Measurements from ENCODE around the gene ABCG8. TPM values are rescaled to one million over a fixed set of nuclear protein-coding genes. Genes with fewer than 3 reads are reported as not detected.

The ABCG8 gene
- total RNA-seq, 3 donors from 2014 or later (not counting 1 experiment from before 2014, with no cell fraction given): not detected

DNA sequence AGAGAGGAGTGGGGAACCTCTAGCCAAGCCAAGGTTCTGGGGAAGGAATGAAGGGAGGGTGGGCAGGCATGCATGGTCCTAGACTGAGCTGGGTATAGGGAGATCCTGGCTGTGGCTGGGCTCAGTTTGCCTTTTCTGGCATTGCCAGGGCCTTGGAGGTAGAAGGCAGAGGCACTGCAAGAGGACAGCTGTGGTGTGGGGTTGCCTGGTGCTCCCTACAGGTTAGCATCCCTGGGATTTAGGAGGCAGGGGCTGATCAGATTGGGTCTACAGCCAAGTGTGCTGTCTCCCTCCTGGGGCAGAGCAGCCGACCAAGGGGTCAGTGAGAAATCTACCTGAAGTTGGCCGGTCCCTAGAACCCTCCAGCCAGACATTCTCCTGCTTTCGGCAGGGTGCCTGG, 15.9 kb downstream of the ABCG8 start:
- H3K4me3 ChIP-seq (ENCODE audit: low read length): no peak overlapping the region
- no peaks in the 10 kb centered on the region for H3K4me1 ChIP-seq (ENCODE audit: control insufficient read depth, insufficient read depth, low read length)
- DNase-seq (no peak), ATAC-seq (no peak)
- Mint-ChIP-seq H3K36me3 (no peaks in the 10 kb centered on the region), H3K27ac (no peak overlapping the region), H3K4me1 (no peaks in the 10 kb centered on the region), H3K27me3 (ENCODE audit: low read depth in 2 of 2) (peaks cover 30 to 48% of the 10 kb centered on the region in 2 donors), H3K4me3 (no peak overlapping the region), H3K9me3 (no peaks in the 10 kb centered on the region)
- no peak overlapping the region for H3K27ac ChIP-seq (ENCODE audit: low read length)
- H3K9me3 ChIP-seq (ENCODE audit: control insufficient read depth, insufficient read depth, low read length): no peaks in the 10 kb centered on the region
- intact Hi-C loops (cut with micrococcal nuclease): no loop called here
- 91% methylated on average over 3 of the region's 3 CpGs for WGBS (ENCODE audit: insufficient coverage)
- H3K36me3 ChIP-seq (ENCODE audit: control insufficient read depth, insufficient read depth, low read length): no peaks in the 10 kb centered on the region
- no peaks in the 10 kb centered on the region for H3K27me3 ChIP-seq (ENCODE audit: control insufficient read depth, insufficient read depth, low read length)
- TF ChIP-seq, protein P1, sequence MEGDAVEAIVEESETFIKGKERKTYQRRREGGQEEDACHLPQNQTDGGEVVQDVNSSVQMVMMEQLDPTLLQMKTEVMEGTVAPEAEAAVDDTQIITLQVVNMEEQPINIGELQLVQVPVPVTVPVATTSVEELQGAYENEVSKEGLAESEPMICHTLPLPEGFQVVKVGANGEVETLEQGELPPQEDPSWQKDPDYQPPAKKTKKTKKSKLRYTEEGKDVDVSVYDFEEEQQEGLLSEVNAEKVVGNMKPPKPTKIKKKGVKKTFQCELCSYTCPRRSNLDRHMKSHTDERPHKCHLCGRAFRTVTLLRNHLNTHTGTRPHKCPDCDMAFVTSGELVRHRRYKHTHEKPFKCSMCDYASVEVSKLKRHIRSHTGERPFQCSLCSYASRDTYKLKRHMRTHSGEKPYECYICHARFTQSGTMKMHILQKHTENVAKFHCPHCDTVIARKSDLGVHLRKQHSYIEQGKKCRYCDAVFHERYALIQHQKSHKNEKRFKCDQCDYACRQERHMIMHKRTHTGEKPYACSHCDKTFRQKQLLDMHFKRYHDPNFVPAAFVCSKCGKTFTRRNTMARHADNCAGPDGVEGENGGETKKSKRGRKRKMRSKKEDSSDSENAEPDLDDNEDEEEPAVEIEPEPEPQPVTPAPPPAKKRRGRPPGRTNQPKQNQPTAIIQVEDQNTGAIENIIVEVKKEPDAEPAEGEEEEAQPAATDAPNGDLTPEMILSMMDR (IDR thresholded peaks at IDR 0.05): no peak

DNA sequence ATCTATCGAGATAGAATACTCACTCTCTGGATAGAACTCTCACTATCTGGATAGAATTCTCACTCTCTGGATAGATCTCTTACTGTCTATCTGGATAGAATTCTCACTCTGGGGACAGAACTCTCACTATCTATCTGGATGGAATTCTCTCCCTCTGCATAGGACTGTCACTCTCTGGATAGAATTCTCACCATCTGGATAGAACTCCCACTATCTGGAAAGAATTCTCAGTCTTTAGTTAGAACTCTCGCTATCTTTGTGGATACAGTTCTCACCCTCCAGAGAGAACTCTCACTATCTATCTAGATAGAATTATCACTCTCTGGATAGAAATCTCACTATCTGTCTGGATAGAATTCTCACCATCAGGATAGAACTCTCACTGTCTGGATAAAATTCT, 16.5 kb downstream of the ABCG8 start:
- no peak overlapping the region for H3K4me3 ChIP-seq (ENCODE audit: low read length)
- Mint-ChIP-seq H3K9me3 (no peaks in the 10 kb centered on the region), H3K27me3 (ENCODE audit: low read depth in 2 of 2) (peaks cover 33 to 54% of the 10 kb centered on the region in 2 donors), H3K4me1 (no peaks in the 10 kb centered on the region), H3K36me3 (no peaks in the 10 kb centered on the region), H3K27ac (no peak overlapping the region), H3K4me3 (no peak overlapping the region)
- intact Hi-C loops (cut with micrococcal nuclease): no loop called here
- no peaks in the 10 kb centered on the region for H3K9me3 ChIP-seq (ENCODE audit: control insufficient read depth, insufficient read depth, low read length)
- H3K27me3 ChIP-seq (ENCODE audit: control insufficient read depth, insufficient read depth, low read length): no peaks in the 10 kb centered on the region
- H3K4me1 ChIP-seq (ENCODE audit: control insufficient read depth, insufficient read depth, low read length): no peaks in the 10 kb centered on the region
- 97% methylated on average over 2 of the region's 2 CpGs for WGBS (ENCODE audit: insufficient coverage)
- DNase-seq: no peak
- no peak for ATAC-seq
- H3K27ac ChIP-seq (ENCODE audit: low read length): no peak overlapping the region
- no peaks in the 10 kb centered on the region for H3K36me3 ChIP-seq (ENCODE audit: control insufficient read depth, insufficient read depth, low read length)
- TF ChIP-seq, protein P1 (IDR thresholded peaks at IDR 0.05): no peak

DNA sequence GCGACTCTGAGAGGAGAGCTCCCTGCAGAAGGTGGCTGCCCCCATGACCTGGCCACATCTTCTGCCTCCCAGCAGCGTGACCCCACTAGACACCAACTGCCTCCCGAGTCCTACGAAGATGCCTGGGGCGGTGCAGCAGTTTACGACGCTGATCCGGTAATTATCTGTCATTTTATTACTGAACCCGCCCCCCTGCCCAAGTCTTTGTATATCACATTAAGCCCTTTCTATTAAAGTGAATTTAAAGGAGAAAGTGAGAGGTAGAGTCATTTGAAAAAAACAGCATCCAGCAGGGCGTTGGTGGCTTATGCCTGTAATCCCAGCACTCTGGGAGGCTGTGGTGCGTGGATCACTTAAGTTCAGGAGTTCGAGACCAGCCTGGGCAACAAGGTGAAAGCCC, 33.4 kb downstream of the ABCG8 start:
- WGBS (ENCODE audit: insufficient coverage): 83% methylated on average over 12 of the region's 12 CpGs
- Histone ChIP-seq H3K27ac (ENCODE audit: low read length) (no peak overlapping the region), H3K36me3 (ENCODE audit: control insufficient read depth, insufficient read depth, low read length) (no peaks in the 10 kb centered on the region), H3K9me3 (ENCODE audit: control insufficient read depth, insufficient read depth, low read length) (no peaks in the 10 kb centered on the region), H3K27me3 (ENCODE audit: control insufficient read depth, insufficient read depth, low read length) (no peaks in the 10 kb centered on the region), H3K4me3 (ENCODE audit: low read length) (no peak overlapping the region), H3K4me1 (ENCODE audit: control insufficient read depth, insufficient read depth, low read length) (no peaks in the 10 kb centered on the region)
- no peaks in the 10 kb centered on the region for H3K36me3 Mint-ChIP-seq
- no peak overlapping the region for H3K27ac Mint-ChIP-seq
- ATAC-seq: no peak
- H3K4me3 Mint-ChIP-seq: no peak overlapping the region
- H3K9me3 Mint-ChIP-seq: no peaks in the 10 kb centered on the region
- TF ChIP-seq, protein P1 (IDR thresholded peaks at IDR 0.05): no peak
- peaks cover 17 to 38% of the 10 kb centered on the region in 2 donors for H3K27me3 Mint-ChIP-seq (ENCODE audit: low read depth in 2 of 2)
- intact Hi-C loops (cut with micrococcal nuclease): no loop called here
- DNase-seq: no peak
- peaks cover 0 to 4% of the 10 kb centered on the region in 2 donors for H3K4me1 Mint-ChIP-seq

DNA sequence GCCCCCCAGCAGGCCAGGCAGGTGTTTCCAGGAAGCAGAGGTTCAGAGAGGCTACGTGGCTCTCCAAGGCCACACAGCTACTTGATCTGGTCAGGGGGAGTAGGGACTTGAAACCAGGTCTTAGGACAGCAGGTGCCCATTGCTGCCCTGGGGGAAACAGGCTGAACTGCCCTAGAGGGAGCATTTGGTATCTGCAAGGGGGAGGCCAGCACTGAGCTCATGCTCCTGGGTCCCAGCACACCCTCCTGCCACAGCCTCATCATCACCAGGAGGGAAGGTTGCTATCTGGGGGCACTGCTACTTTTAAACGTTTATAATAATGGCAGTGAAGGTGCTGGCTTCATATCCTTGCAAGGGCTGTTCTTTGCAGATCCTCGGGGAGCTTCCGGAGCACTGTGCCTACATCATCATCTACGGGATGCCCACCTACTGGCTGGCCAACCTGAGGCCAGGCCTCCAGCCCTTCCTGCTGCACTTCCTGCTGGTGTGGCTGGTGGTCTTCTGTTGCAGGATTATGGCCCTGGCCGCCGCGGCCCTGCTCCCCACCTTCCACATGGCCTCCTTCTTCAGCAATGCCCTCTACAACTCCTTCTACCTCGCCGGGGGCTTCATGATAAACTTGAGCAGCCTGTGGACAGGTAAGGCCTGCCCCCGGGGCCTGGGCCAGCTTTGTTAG, 36.1 kb downstream of the ABCG8 start:
- H3K36me3 ChIP-seq (ENCODE audit: control insufficient read depth, insufficient read depth, low read length): no peaks in the 10 kb centered on the region

More for the DNA sequence above, 36.1 kb downstream of the ABCG8 start:
- H3K27me3 ChIP-seq (ENCODE audit: control insufficient read depth, insufficient read depth, low read length): no peaks in the 10 kb centered on the region
- no peaks in the 10 kb centered on the region for H3K9me3 ChIP-seq (ENCODE audit: control insufficient read depth, insufficient read depth, low read length)
- H3K4me3 ChIP-seq (ENCODE audit: low read length): no peak overlapping the region
- Mint-ChIP-seq H3K4me3 (no peak overlapping the region), H3K27ac (no peak overlapping the region), H3K27me3 (ENCODE audit: low read depth in 2 of 2) (peaks cover 7 to 18% of the 10 kb centered on the region in 2 donors), H3K36me3 (no peaks in the 10 kb centered on the region), H3K4me1 (peaks cover 5 to 12% of the 10 kb centered on the region in 2 donors), H3K9me3 (no peaks in the 10 kb centered on the region)
- no peak overlapping the region for H3K27ac ChIP-seq (ENCODE audit: low read length)
- ATAC-seq (no peak), DNase-seq (no peak)
- intact Hi-C loops (cut with micrococcal nuclease): no loop called here
- H3K4me1 ChIP-seq (ENCODE audit: control insufficient read depth, insufficient read depth, low read length): peaks cover 7% of the 10 kb centered on the region
- 86% methylated on average over 11 of the region's 11 CpGs for WGBS (ENCODE audit: insufficient coverage)
- TF ChIP-seq, protein P1 (IDR thresholded peaks at IDR 0.05): no peak
